Panc1 (cell line): ENCODE results near the gene MAGEF1.

ENCODE experiments used
- CTCF ChIP-seq: fragments of 450-650 bp; IDR thresholded peaks from 2 replicates; pipeline ENCODE4 v1.5.1; 2017; ENCODE audit warnings: mild to moderate bottlenecking
- POLR2AphosphoS5 ChIP-seq: IDR thresholded peaks from 2 replicates; pipeline ENCODE4 v1.6.1; 2012; ENCODE audit warnings: mild to moderate bottlenecking, low read depth, low read length, moderate library complexity
- REST ChIP-seq, 2 experiments: IDR thresholded peaks; 2 replicates each; pipeline ENCODE4 v1.6.1; 2011 to 2012; ENCODE audit warnings: low read depth in 2 of 2, control low read depth in 1 of 2, low read length in 1 of 2, mild to moderate bottlenecking in 1 of 2, moderate library complexity in 1 of 2; ENCODE audit not compliant: insufficient read depth in 1 of 2
- SIN3A ChIP-seq: IDR thresholded peaks from 2 replicates; pipeline ENCODE4 v1.6.1; 2012; ENCODE audit warnings: low read depth, mild to moderate bottlenecking, low read length, moderate library complexity, borderline replicate concordance; ENCODE audit not compliant: insufficient read depth
- TCF7L2 ChIP-seq: IDR thresholded peaks from 2 replicates; pipeline ENCODE4 v1.6.1; 2011; ENCODE audit warnings: mild to moderate bottlenecking, low read depth, low read length, inconsistent platforms

- TF ChIP-seq CTCF (no peak), TCF7L2 (no peak), POLR2AphosphoS5 (no peak), SIN3A (no peak), REST (IDR thresholded peaks at IDR 0.05; ENCODE audit: insufficient read depth in 1 of 2, low read depth in 2 of 2, low read length in 1 of 2) (no peak)
These were observed 1.1 kb upstream of the MAGEF1 start for GRCh38 chr3:184713040-184713355.
